Osteocyte (in vitro differentiated cells): ENCODE measurements around the gene ZNF700. TPM values are rescaled to one million over a fixed set of nuclear protein-coding genes. Genes with fewer than 3 reads are reported as not detected.
"Not testable (repeated sequence)": the region's sequence is repeated elsewhere in the genome, so short reads cannot be mapped to it uniquely, and the experiment has no call there.

Experiments used
- DNase-seq: peaks from one replicate; pipeline ENCODE4 v3.0.0; 2021; ENCODE audit warnings: mixed read lengths; ENCODE audit not compliant: unreplicated experiment; ENCODE audit errors: extremely low spot score
- H3K27ac Mint-ChIP-seq: one replicate; pipeline ENCODE4 v1.8.0; 2021; ENCODE audit warnings: mild to moderate bottlenecking, mixed read lengths; ENCODE audit not compliant: unreplicated experiment
- H3K27me3 Mint-ChIP-seq: one replicate; pipeline ENCODE4 v1.8.0; 2021; ENCODE audit warnings: mixed read lengths; ENCODE audit not compliant: unreplicated experiment
- H3K36me3 Mint-ChIP-seq: one replicate; pipeline ENCODE4 v1.8.0; 2021; ENCODE audit warnings: mixed read lengths; ENCODE audit not compliant: unreplicated experiment
- H3K4me1 Mint-ChIP-seq: one replicate; pipeline ENCODE4 v1.8.0; 2021; ENCODE audit warnings: mixed read lengths; ENCODE audit not compliant: unreplicated experiment
- H3K4me3 Mint-ChIP-seq: one replicate; pipeline ENCODE4 v1.8.0; 2021; ENCODE audit warnings: mild to moderate bottlenecking, moderate library complexity, mixed read lengths; ENCODE audit not compliant: unreplicated experiment
- H3K9me3 Mint-ChIP-seq: one replicate; pipeline ENCODE4 v1.8.0; 2021; ENCODE audit warnings: mixed read lengths; ENCODE audit not compliant: unreplicated experiment
- total RNA-seq: library from RNA; stranded (reverse); gene quantifications from 2 replicates; pipeline ENCODE4 v1.2.1, GENCODE V29; 2021
- TF ChIP-seq, protein P1 (sequence below): fragments of 200-600 bp; sonication (generic); IDR thresholded peaks from 2 replicates; pipeline ENCODE4 v1.5.0; 2021; ENCODE audit warnings: antibody characterized with exemption, mild to moderate bottlenecking, moderate library complexity

Gene ZNF700
- total RNA-seq, 1 donor from 2014 or later, result 6.7 TPM

DNA sequence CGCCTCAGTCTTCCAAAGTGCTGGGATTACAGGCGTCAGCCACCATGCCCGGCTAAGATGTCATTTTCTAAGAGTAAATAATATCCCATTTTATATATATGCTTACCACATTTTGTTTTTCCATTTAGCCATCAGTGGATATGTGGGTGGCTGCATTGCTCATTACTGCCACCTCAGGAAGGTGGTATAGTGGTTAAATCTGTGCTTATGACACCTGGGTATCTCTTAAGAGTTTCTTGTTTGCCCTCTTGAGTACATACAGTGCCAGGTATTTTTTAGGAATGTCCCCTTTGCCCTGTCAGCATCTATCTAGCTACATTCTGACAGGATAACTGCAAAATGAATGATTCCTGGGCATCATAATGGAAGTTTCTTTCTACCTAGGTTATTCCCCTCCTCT, 22.7 kb upstream of the ZNF700 start:
- Mint-ChIP-seq H3K27ac (no peak overlapping the region), H3K4me1 (no peaks in the 10 kb centered on the region), H3K4me3 (no peak overlapping the region), H3K27me3 (no peaks in the 10 kb centered on the region), H3K9me3 (peaks cover 36% of the 10 kb centered on the region), H3K36me3 (peaks cover 71% of the 10 kb centered on the region)
- TF ChIP-seq, protein P1, sequence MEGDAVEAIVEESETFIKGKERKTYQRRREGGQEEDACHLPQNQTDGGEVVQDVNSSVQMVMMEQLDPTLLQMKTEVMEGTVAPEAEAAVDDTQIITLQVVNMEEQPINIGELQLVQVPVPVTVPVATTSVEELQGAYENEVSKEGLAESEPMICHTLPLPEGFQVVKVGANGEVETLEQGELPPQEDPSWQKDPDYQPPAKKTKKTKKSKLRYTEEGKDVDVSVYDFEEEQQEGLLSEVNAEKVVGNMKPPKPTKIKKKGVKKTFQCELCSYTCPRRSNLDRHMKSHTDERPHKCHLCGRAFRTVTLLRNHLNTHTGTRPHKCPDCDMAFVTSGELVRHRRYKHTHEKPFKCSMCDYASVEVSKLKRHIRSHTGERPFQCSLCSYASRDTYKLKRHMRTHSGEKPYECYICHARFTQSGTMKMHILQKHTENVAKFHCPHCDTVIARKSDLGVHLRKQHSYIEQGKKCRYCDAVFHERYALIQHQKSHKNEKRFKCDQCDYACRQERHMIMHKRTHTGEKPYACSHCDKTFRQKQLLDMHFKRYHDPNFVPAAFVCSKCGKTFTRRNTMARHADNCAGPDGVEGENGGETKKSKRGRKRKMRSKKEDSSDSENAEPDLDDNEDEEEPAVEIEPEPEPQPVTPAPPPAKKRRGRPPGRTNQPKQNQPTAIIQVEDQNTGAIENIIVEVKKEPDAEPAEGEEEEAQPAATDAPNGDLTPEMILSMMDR, result no peak
- no peak for DNase-seq

GRCh38 chr19:11905928-11906327, 19.0 kb upstream of the ZNF700 start:
- Mint-ChIP-seq H3K36me3 (peaks cover 74% of the 10 kb centered on the region), H3K27me3 (no peaks in the 10 kb centered on the region), H3K9me3 (peaks cover 30% of the 10 kb centered on the region), H3K4me1 (no peaks in the 10 kb centered on the region), H3K27ac (no peak overlapping the region), H3K4me3 (no peak overlapping the region)
- DNase-seq, result no peak
- TF ChIP-seq, protein P1, result no peak

DNA sequence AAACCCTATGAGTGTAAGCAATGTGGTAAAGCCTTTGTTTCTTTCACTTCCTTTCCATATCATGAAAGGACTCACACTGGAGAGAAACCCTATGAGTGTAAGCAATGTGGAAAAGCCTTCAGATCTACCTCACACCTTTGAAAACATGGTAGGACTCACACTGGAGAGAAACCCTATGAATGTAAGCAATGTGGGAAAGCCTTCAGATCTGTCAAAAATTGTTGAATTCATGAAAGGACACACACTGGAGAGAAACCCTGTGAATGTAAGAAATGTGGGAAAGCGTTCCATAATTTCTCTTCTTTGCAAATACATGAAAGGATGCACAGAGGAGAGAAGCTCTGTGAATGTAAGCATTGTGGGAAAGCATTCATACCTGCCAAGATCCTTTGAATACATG, 13.0 kb upstream of the ZNF700 start:
- H3K27ac Mint-ChIP-seq, H3K4me3 Mint-ChIP-seq, H3K27me3 Mint-ChIP-seq, H3K4me1 Mint-ChIP-seq, DNase-seq: not testable (repeated sequence)
- Mint-ChIP-seq H3K36me3 (peaks cover 53% of the 10 kb centered on the region), H3K9me3 (peaks cover 22% of the 10 kb centered on the region)

DNA sequence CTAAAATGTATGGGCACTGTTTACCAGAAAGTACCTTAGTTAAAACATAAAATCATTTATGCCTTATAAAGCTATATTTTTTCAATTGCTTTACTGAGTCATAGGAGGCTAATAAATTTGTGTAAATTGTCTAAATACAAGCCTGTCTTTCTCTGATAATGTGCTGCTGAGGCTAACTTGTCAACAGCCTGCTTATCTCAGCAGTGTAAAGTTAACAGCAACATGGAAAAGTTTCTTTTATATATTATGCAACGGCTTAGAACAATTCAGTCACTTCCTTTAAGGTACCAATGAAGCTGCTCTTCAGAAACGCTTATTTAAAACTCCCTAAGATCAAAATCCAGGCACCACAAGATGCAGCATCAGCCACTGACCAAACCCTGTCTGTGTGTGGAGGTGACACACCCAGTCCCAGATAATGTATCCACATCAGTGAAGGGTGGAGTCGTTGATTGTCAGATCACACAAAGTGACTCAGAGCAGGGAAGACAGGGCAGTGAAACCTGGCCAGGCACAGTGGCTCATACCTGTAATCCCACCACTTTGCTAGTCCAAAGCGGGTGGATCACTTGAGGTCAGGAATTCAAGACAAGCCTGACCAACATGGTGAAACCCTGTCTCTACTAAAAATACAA, 10.4 kb upstream of the ZNF700 start:
- DNase-seq, H3K4me1 Mint-ChIP-seq, H3K27me3 Mint-ChIP-seq, H3K27ac Mint-ChIP-seq, H3K4me3 Mint-ChIP-seq: not testable (repeated sequence)
- H3K9me3 Mint-ChIP-seq, result peaks cover 22% of the 10 kb centered on the region
- H3K36me3 Mint-ChIP-seq, result peaks cover 35% of the 10 kb centered on the region

DNA sequence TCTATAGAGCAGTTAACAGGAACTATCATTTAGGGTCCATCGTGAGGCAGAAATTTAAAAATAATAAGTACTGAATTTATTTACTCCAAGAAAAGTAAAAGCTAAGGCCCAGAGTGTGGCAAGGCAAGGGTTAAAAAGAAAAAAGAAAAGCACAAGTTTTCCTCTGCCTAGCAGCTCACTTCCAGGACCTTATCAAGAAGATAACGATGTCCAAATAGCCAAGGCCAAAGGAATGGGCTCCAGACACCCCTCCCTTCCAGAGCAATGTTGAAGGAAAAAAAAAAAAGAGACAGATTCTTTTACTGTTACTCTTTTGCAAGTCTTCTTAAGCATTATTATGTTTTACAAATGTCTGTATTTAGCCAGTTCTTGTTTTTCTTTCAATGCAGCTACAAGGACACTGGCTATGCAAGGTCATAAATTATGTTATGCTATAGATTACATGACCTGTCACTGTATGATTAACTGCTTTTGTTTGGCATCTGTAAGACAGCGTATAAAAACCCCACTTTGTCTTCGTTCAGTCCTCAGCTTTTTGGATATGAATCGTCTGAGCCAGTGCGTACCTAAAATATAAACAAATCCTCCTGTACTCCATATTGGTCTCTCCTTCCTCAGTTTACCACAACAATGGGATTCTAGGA, 2.9 kb upstream of the ZNF700 start:
- TF ChIP-seq, protein P1, result no peak
- Mint-ChIP-seq H3K4me3 (no peak overlapping the region), H3K27me3 (no peaks in the 10 kb centered on the region), H3K36me3 (peaks cover 5% of the 10 kb centered on the region), H3K9me3 (peaks cover 10% of the 10 kb centered on the region), H3K4me1 (peaks cover 27% of the 10 kb centered on the region), H3K27ac (no peak overlapping the region)
- DNase-seq, result no peak

- Mint-ChIP-seq H3K27ac (peak overlapping the region; percentile 93), H3K4me3 (peak overlapping the region; percentile 98), H3K4me1 (peaks cover 27% of the 10 kb centered on the region)
- DNase-seq, H3K27me3 Mint-ChIP-seq, H3K36me3 Mint-ChIP-seq, H3K9me3 Mint-ChIP-seq: not testable (repeated sequence)
These were observed 812 bp downstream of the ZNF700 start for GRCh38 chr19:11925651-11926187.
